Suprapubic skin (tissue), 4 donors: ENCODE data around the gene ZFAND6. TPM values are rescaled to one million over a fixed set of nuclear protein-coding genes. Genes with fewer than 3 reads are reported as not detected.

Experiments
- DNase-seq, 2 donors: peaks; one replicate each; pipeline ENCODE4 v3.0.0-alpha.2; 2019; ENCODE audit warnings: low spot score in 2 of 2
- H3K27ac ChIP-seq: fragments of 200-600 bp; sonication (generic); one replicate; pipeline ENCODE4 v1.5.1; 2019
- H3K27me3 ChIP-seq: fragments of 200-600 bp; sonication (generic); one replicate; pipeline ENCODE4 v1.5.1; 2019
- H3K36me3 ChIP-seq: fragments of 200-600 bp; sonication (generic); one replicate; pipeline ENCODE4 v1.5.1; 2019
- H3K4me1 ChIP-seq: fragments of 200-600 bp; sonication (generic); one replicate; pipeline ENCODE4 v1.5.1; 2019
- H3K4me3 ChIP-seq: fragments of 200-600 bp; sonication (generic); one replicate; pipeline ENCODE4 v1.5.1; 2019; ENCODE audit warnings: mild to moderate bottlenecking
- H3K9me3 ChIP-seq: fragments of 200-600 bp; sonication (generic); one replicate; pipeline ENCODE4 v1.5.1; 2019
- CTCF ChIP-seq, 2 donors: fragments of 200-600 bp in 1 of 2; fragments of 450-650 bp in 1 of 2; sonication (generic) in 1 of 2; IDR thresholded peaks; one replicate each; pipeline ENCODE4 v1.5.1; 2016 to 2019; ENCODE audit warnings: antibody characterized with exemption in 2 of 2, mild to moderate bottlenecking in 1 of 2, moderate library complexity in 1 of 2
- EP300 ChIP-seq: sonication (generic); formaldehyde crosslinking; IDR thresholded peaks from one replicate; pipeline ENCODE4 v1.6.1; 2017; ENCODE audit warnings: antibody characterized with exemption
- POLR2A ChIP-seq, 2 donors: fragments of 450-650 bp; IDR thresholded peaks; one replicate each; pipeline ENCODE4 v1.6.1; 2017; ENCODE audit warnings: antibody characterized with exemption in 2 of 2, mild to moderate bottlenecking in 2 of 2, moderate library complexity in 2 of 2
- POLR2AphosphoS5 ChIP-seq, 3 donors: sonication (generic); formaldehyde crosslinking; IDR thresholded peaks; one replicate each; pipeline ENCODE4 v1.6.1; 2017; ENCODE audit warnings: antibody characterized with exemption in 3 of 3
- WGBS: methylation state at CpG from one replicate; pipeline ENCODE4 v1.1.5; 2018; 5-methylcytosine and 5-hydroxymethylcytosine counted together
- total RNA-seq, 4 donors: library from RNA; depleted of rRNA; stranded (reverse); fragments of >200 nt; gene quantifications; one replicate each; pipeline ENCODE4 v1.1.0, GENCODE V29; 2016

ZFAND6 gene
- total RNA-seq, 4 donors from 2014 or later, result 47.9 to 107 (median 80.9) TPM

- WGBS, result 89% methylated on average over 12 of the region's 12 CpGs
- Histone ChIP-seq H3K4me3 (no peak overlapping the region), H3K27ac (no peak overlapping the region), H3K36me3 (peaks cover 28% of the 10 kb centered on the region), H3K27me3 (no peaks in the 10 kb centered on the region), H3K4me1 (peaks cover 8% of the 10 kb centered on the region), H3K9me3 (no peaks in the 10 kb centered on the region)
- DNase-seq, result no peak
- TF ChIP-seq CTCF (IDR thresholded peaks at IDR 0.05) (no peak), POLR2A (IDR thresholded peaks at IDR 0.05) (no peak), EP300 (no peak), POLR2AphosphoS5 (IDR thresholded peaks at IDR 0.05) (no peak)
These were observed 100.5 kb downstream of the ZFAND6 start for GRCh38 chr15:80159811-80160569.

GRCh38 chr15:80160570-80161156 is 101.2 kb downstream of the ZFAND6 start:
- Histone ChIP-seq H3K36me3 (peaks cover 28% of the 10 kb centered on the region), H3K27me3 (no peaks in the 10 kb centered on the region), H3K27ac (no peak overlapping the region), H3K4me3 (no peak overlapping the region), H3K9me3 (no peaks in the 10 kb centered on the region), H3K4me1 (peaks cover 8% of the 10 kb centered on the region)
- WGBS, result 67% methylated on average over 3 of the region's 7 CpGs
- DNase-seq, result peak in 1 of 2 donors; percentile 64
- TF ChIP-seq POLR2AphosphoS5 (IDR thresholded peaks at IDR 0.05) (no peak), CTCF (IDR thresholded peaks at IDR 0.05) (no peak), POLR2A (IDR thresholded peaks at IDR 0.05) (no peak), EP300 (no peak)

- Histone ChIP-seq H3K36me3 (peaks cover 28% of the 10 kb centered on the region), H3K9me3 (no peaks in the 10 kb centered on the region), H3K4me1 (peaks cover 8% of the 10 kb centered on the region), H3K4me3 (no peak overlapping the region), H3K27ac (no peak overlapping the region), H3K27me3 (no peaks in the 10 kb centered on the region)
- no peak for DNase-seq
- TF ChIP-seq POLR2A (IDR thresholded peaks at IDR 0.05) (no peak), EP300 (no peak), POLR2AphosphoS5 (IDR thresholded peaks at IDR 0.05) (no peak), CTCF (IDR thresholded peaks at IDR 0.05) (no peak)
- WGBS, result 89% methylated on average over 6 of the region's 6 CpGs
These were observed 102.1 kb downstream of the ZFAND6 start for GRCh38 chr15:80161468-80162016.

- Histone ChIP-seq H3K9me3 (no peaks in the 10 kb centered on the region), H3K4me1 (peaks cover 8% of the 10 kb centered on the region), H3K27ac (no peak overlapping the region), H3K36me3 (peaks cover 28% of the 10 kb centered on the region), H3K4me3 (no peak overlapping the region), H3K27me3 (no peaks in the 10 kb centered on the region)
- no peak for DNase-seq
- 72% methylated on average over 6 of the region's 6 CpGs for WGBS
- TF ChIP-seq CTCF (IDR thresholded peaks at IDR 0.05) (no peak), POLR2AphosphoS5 (IDR thresholded peaks at IDR 0.05) (no peak), POLR2A (IDR thresholded peaks at IDR 0.05) (no peak), EP300 (no peak)
These were observed 102.6 kb downstream of the ZFAND6 start for GRCh38 chr15:80162059-80162554.

- WGBS, result 92% methylated on average over 5 of the region's 5 CpGs
- no peak for TF ChIP-seq CTCF (IDR thresholded peaks at IDR 0.05)
- TF ChIP-seq EP300, result no peak
- no peak for TF ChIP-seq POLR2AphosphoS5 (IDR thresholded peaks at IDR 0.05)
- TF ChIP-seq POLR2A (IDR thresholded peaks at IDR 0.05), result no peak
- DNase-seq, result peak in 1 of 2 donors; percentile 45
These were observed 103.7 kb downstream of the ZFAND6 start for GRCh38 chr15:80163217-80163616.

More at GRCh38 chr15:80163217-80163616, 103.7 kb downstream of the ZFAND6 start:
- peaks cover 29% of the 10 kb centered on the region for H3K36me3 ChIP-seq
- peaks cover 8% of the 10 kb centered on the region for H3K4me1 ChIP-seq
- H3K4me3 ChIP-seq, result no peak overlapping the region
- H3K27ac ChIP-seq, result no peak overlapping the region
- no peaks in the 10 kb centered on the region for H3K27me3 ChIP-seq
- H3K9me3 ChIP-seq, result no peaks in the 10 kb centered on the region
